Posterior vena cava (tissue), 2 donors: ENCODE data around the gene MAN1A1. TPM values are rescaled to one million over a fixed set of nuclear protein-coding genes. Genes with fewer than 3 reads are reported as not detected.

Source experiments
- DNase-seq: peaks from one replicate; pipeline ENCODE4 v3.0.0-alpha.2; 2020; ENCODE audit warnings: low spot score
- intact Hi-C, 2 donors: fragments of 100-400 bp; cut with DNase I; formaldehyde crosslinking; loops; one replicate each; pipeline versions ENCODE4 v1.14.1 to v1.14.2; 2022 to 2023
- total RNA-seq, 2 donors: library from RNA; stranded (reverse); fragmentation: NEBNext Ultra II Directional; extraction: Animal tissue kit (Norgen Biotek cat#: 25700); gene quantifications; one replicate each; pipeline ENCODE4 v1.2.1, GENCODE V29; 2021
- donor health status: DM: yes; HTN: yes; CAD: no.
- donor health status: DM: yes; HTN: yes; CAD: no.

The MAN1A1 gene
- total RNA-seq, 2 donors from 2014 or later = 60.6 to 65.3 TPM

DNA sequence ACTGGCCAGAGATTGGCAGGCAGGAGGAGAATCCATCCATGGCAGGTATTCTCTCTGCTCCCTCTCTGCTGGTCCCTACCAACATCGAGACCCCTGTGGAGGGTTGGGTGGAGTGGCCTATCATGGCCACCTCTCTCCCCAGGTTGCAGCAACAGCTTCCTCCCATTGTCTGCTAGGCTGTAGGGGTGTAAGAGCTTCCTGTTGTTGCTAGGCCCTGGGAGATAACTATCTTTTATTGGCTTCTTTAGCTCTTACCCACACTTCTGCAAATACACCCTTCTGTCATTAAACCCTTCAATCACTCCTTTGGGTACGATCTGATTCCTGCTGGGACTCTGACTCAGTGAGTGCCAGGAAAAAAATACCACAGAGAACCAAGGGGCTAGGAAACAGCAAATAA is 204.4 kb downstream of the MAN1A1 start:
- intact Hi-C loops = loop anchor here in 1 of 2 donors (5.0 kb wide), 1 partner anchor 202 kb away; the partner anchor contains the start of gene MAN1A1
- no peak for DNase-seq

DNA sequence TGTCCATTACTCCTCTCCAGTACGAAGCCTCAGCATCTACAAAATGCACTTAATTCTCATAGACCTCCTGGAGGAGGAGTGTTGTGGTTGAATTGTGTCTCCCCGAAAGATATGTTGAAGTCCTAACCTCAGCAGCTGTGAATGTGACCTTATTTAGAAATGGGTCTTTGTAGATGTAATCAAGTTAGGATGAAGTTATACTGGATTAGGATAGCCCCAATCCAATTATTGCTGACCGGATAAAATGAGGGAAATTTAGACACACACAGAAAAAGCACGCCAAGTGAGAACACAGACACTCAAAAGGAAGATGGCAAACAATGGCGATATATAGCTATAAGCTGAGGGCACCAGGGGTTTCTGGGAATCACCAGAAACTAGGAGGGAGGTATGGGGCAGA is 206.9 kb downstream of the MAN1A1 start:
- intact Hi-C loops = no loop called here
- no peak for DNase-seq

DNA sequence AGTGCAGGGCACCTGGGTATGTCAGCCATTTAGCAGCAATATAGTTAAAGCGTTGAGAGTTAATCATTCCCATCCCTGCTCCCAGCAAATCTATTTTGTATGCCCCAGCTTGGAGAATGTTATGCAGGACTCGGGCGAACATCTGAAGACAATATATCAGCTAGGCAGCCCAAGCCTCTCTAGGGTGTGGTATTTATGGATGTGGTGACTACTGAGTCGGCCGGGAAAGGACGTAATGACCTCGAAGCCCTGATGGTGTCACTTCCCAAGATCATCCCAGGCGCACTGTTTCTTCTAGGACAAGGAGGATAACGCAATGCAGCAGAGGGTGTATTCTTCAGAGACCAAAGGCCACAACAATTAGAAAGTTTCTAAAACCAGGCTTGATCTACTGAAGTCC is 207.5 kb downstream of the MAN1A1 start:
- DNase-seq = no peak

DNA sequence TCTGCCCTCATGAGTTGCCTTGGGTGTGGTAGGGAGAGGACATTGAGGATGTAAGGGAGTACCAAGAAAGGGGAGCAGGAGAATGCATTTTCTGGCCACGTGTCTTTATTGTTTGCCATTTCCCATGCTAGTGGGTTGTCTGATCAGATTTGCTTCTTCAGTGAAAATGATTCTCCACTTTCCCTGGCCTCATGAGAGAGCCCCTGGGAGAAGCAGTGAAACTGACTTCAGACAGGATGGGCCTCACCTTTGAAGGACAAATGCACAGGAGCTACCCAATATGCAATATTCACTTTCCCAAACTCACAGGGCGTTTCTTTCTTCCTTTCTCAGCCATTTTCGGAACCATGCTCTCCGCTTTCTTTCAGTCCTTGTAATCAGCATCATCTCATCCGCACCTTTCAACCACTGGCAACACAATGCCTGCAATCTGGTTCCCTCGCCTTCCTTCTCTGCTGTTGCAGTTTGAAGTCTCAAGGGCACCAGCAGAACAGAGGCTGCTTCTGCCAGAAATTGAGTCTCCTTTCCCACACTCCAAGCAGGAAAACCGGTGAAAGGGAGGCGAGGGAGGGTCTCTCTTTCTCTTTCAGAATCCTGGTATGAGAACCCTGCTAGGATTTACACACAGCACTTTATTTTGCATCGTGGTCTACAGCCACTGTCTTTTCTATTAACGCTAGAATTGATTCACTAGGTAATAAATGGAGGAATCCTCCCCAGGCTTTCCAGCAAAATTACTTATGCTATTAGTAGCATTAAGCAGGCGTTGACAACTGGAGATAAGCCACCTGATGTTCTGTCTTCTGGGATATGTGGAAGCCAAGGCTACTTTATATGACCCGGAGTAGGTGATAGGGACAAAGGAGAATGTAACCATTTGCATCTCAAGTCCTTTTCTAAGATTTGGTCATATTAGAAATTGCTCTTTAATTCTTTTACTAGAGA is 209.1 kb downstream of the MAN1A1 start:
- intact Hi-C loops = no loop called here
- no peak for DNase-seq

More for the DNA sequence above, 207.5 kb downstream of the MAN1A1 start:
- intact Hi-C loops = no loop called here

DNA sequence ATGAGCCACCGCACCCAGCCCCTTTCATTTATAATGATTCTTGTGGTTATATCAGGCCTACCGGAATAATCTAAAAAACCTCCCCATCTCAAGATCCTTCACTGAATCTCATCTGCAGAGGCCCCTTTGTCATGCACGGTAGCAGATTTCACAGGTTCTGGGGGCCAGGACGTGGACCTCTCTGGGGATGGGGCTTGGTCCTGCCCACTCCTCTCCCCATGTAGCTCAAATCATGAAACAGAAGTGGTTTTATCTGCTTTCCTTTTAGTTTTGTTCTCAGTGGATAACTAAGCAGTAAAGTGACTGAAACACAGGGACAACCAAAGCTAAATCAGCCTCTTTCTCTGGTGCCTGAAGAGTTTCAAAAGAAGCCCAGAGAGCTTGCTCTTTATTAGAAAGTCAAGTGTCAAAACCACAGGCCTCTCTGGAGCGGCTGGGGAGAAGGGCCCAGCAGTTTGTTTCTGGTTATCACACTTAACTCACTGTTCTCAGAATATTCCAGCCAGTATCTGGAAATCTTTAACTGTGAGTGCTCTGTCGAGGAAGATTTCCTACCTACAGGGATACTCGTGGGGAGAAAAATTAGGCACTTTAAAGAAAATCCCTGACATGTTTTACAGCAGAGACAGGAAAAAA is 210.5 kb downstream of the MAN1A1 start:
- intact Hi-C loops = no loop called here
- no peak for DNase-seq

DNA sequence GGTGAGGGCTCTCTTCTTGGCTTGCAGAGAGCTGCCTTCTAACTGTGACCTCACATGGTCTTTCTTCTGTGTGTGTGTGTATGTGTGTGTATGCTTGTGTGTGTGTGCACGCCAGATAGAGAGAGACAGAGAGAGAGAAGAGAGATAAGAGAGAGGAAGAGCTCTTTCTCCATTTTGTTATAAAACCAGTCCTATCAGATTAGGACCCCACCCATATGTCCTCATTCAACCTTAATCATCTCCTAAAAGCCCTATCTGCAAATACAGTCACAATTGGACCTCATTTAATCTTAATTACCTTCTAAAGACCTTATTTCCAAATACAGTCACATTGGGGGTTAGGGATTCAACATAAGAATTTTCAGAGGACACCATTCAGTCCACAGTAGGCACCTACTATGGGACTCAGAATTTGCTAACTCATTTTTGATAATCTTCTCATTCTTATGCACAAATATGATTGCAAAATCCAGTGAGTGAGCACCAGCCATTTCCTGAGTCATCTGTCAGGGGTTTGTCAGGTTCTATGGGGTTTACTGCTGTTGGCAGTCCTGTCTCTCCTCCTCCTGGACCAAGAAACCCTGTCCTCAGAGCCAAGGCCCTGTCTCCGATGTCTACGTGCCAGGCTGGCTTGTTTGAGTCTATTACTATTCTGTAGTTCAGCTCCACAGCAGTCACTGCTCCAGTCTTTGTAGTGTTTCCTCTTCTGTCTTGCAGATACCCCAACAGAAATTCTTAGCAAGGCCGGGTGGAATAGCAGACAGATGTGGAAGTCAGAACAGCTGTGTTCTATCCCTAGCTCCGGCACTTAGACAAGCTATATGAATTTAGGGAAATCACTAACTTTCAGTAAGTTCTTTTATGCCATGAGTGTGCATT is 212.1 kb downstream of the MAN1A1 start:
- intact Hi-C loops = no loop called here
- DNase-seq = no peak

DNA sequence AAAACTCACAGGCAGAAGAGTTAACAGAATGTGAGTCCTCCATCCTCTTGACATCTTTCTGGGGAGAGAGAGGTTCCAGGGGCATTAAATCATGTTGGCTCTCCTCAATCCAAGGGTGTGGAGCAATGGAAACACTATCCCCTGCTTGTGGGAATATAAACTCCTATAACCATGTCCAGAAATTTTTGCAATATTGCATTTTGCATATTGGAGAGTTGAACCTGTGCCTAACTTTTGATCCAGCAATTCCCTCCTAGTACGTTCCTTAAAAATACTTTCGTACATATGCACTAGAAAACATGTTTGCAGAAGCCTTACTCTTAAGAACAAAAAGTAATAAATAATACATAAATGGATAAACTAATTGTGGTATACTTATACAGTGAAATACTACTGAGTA is 214.8 kb downstream of the MAN1A1 start:
- no peak for DNase-seq
- intact Hi-C loops = no loop called here

DNA sequence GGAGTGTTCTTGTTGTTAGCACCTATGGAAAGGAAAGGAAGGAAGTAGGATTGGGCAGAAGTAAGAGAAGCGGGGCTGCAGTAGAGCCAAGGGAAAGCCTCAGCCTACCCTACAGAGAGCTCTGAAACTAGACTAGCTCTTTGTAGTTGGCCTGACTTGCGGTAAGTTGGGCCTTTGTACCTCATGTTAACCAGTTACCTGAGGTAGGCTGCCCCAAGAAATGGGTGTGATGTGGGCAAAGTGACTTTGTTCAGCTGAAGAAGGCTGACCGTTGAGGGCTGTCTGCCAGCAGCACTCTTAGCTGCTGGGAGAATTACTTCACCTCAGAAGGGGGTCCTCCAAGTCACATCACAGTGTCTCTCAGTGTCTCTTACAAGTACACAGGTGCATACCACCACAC is 216.2 kb downstream of the MAN1A1 start:
- intact Hi-C loops = no loop called here
- DNase-seq = no peak

DNA sequence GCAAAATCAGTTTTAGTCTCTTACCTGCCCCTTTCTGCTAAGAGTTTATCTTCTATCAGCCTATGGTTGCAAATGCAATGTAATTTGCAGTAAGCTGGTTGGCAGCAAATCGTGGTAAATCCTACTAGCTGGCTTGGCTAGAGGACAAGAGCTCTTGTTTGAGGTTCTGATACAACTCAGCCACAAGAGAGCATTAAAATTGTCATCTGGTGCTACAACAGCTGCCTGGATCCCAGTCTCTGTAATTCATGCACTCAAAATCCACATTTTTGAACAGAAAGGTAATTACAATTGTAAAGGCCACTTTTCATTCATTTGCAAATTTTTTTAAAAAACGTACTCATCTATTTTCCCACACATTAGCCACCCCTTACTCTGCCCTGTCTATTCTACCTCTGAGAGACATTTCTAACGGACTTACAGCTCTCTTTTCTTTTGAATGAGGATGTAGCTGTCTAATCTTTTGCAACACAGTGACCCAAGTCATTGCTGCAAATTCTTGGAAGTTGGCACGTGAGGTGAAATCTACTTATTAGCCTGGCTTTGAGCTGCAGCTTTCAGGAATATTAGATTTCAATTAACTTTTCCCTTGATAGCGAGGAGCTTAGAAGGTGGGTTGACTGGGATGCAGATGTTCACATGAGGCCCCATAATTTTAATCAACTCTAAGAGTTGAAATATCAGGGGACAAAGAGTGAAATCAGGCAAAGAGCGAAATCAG is 217.1 kb downstream of the MAN1A1 start:
- DNase-seq = no peak
- intact Hi-C loops = no loop called here

DNA sequence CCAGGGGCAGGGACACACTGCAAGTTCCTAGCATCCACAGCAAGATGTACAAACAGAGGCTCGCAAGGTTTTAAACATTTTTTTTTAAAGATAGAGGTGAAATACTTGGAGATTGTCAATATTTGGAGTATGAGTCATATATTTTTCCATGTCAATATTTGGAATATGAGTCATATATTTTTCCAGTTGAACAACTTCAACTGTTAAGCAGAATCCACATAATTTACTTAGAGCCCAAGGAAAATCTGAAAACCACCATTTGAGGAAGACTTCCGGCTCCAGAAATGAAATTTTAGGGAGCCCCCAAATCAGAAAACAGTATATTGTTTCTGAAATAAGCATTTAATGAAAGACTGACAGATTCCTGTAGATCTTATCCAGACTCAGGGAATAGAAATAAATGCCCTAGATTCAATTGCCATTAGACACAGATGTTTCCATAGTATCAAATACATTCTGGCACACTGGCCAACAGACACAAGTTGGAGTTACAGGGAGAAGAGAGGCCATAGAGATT is 219.5 kb downstream of the MAN1A1 start:
- no peak for DNase-seq
- intact Hi-C loops = no loop called here

DNA sequence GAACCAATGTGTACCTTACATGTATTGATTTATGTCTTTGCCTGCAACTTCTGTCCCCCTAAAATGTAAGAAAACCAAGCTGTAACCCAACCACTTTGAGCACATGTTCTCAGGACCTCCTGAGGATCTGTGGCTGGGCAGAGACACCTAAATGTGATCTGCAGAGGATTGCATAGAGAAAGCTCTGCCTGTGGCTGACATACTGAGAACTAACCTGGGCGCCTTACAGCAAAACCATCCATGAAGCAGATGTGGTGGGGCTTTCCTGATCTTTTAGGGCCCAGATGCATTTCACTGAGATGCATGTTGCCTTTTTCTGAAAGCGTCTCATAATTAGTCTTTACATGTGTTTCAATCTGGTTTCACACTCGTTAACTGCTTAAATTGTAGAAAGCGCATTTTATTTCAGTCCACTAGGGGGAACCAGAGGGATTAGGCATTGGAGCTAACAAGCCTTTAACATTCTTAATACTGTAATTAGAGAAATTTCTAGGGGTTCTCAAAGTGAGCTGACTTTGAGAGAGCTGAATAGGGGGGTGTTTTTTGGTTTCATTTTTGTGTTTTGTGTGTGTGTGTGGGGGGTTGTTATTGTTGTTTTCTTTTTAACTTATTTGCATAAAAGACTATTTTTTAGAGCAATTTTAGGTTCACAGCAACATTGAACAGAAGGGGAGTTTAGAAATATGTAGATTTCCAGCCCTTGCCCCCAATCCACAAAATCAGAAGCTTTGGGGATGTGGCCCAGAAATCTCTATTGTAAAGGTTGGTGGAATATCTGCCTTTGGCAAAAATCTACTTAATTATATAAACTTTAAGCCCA is 220.2 kb downstream of the MAN1A1 start:
- intact Hi-C loops = no loop called here
- DNase-seq = no peak

DNA sequence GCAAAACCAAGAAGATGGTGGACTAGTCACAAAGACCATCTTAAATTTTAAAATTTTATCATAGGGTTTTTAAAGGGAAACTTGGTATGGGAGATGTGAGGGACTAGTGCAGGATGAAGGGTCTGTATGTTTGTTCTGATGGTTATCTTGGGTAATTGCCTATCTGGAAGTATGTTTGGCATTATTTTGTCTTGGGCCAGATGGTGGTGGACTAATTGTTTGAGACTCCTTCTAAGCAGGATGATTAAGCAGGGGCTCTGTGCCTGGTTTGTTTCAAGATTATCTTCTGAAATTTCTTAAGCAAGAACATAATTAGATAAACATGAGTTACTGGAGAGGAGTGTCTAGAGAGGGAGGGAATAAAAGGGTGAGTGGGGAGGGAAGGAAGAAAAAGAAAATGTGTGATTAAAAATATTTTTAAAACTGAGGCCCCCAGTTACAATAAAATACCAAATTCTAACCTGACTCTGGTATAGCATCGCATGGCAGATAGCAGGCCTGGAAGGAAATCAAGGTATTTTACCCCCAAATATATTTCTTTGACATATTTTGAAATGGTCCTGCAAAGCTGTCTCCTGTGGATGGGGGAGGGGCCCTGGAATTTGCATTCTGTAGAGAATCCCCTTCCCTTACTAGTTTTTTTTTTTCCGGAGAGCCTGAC is 221.2 kb downstream of the MAN1A1 start:
- intact Hi-C loops = no loop called here
- DNase-seq = no peak

DNA sequence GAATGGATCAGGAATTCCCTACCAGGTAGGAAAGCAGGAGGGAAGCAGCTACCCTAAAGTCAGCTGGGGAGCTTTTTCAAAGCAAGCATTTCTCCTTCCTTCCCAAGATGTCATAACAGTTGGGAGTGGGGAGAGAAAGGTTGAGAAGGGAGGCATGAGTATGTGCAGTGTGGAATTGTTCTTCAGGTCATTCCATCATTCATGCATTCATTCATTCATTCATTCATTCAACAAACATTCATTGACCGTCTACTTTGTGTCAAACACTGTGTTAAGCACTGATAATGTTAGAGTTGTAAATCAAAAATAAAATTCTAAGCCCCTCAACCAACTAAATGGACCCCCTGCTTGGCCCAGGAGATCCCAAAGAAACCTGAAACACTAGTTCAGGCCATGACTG is 221.9 kb downstream of the MAN1A1 start:
- intact Hi-C loops = no loop called here
- no peak for DNase-seq
